Measurements from ENCODE around the gene RAC3. TPM values are rescaled to one million over a fixed set of nuclear protein-coding genes. Genes with fewer than 3 reads are reported as not detected.

Gene RAC3
- total and polyA plus RNA-seq, 2 experiments from 2014 or later: 5.5 to 11.8 TPM

- TF ChIP-seq EZH2phosphoT487 (IDR thresholded peaks at IDR 0.05; ENCODE audit: low read depth, severe bottlenecking, unreplicated experiment) (no peak), EZH2 (IDR thresholded peaks at IDR 0.05; ENCODE audit: borderline replicate concordance) (no peak)
- TF ChIP-seq, protein P1, sequence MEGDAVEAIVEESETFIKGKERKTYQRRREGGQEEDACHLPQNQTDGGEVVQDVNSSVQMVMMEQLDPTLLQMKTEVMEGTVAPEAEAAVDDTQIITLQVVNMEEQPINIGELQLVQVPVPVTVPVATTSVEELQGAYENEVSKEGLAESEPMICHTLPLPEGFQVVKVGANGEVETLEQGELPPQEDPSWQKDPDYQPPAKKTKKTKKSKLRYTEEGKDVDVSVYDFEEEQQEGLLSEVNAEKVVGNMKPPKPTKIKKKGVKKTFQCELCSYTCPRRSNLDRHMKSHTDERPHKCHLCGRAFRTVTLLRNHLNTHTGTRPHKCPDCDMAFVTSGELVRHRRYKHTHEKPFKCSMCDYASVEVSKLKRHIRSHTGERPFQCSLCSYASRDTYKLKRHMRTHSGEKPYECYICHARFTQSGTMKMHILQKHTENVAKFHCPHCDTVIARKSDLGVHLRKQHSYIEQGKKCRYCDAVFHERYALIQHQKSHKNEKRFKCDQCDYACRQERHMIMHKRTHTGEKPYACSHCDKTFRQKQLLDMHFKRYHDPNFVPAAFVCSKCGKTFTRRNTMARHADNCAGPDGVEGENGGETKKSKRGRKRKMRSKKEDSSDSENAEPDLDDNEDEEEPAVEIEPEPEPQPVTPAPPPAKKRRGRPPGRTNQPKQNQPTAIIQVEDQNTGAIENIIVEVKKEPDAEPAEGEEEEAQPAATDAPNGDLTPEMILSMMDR (IDR thresholded peaks at IDR 0.05; ENCODE audit: poor library complexity): no peak
- H3K36me3 ChIP-seq (replicated peaks; ENCODE audit: insufficient read depth, low read depth): no peaks in the 10 kb centered on the region
- peak overlapping the region; percentile 68 for H3K4me2 ChIP-seq
- H3K79me2 ChIP-seq: peaks cover 4% of the 10 kb centered on the region
- DNase-seq (ENCODE audit: low spot score): peak; percentile 79
- no peak overlapping the region for H3K4me3 ChIP-seq
- WGBS (ENCODE audit: low lambda C conversion rate, missing lambda C conversion rate): 37% methylated on average over 30 of the region's 31 CpGs
- no peaks in the 10 kb centered on the region for H3K9me2 ChIP-seq (replicated peaks; ENCODE audit: insufficient read depth)
- no peaks in the 10 kb centered on the region for H3K27me3 ChIP-seq
- H3K4me1 ChIP-seq (ENCODE audit: insufficient read depth): peaks cover 20% of the 10 kb centered on the region
- H3K9me3 ChIP-seq (ENCODE audit: low read depth): no peaks in the 10 kb centered on the region
- H3K27ac ChIP-seq: peak overlapping the region; percentile 83
- H4K20me1 ChIP-seq (ENCODE audit: insufficient read depth, poor library complexity, severe bottlenecking): no peaks in the 10 kb centered on the region
- no peak overlapping the region for H2AFZ ChIP-seq
Measured at GRCh38 chr17:81991684-81992305, 39.7 kb upstream of the RAC3 start.

DNA sequence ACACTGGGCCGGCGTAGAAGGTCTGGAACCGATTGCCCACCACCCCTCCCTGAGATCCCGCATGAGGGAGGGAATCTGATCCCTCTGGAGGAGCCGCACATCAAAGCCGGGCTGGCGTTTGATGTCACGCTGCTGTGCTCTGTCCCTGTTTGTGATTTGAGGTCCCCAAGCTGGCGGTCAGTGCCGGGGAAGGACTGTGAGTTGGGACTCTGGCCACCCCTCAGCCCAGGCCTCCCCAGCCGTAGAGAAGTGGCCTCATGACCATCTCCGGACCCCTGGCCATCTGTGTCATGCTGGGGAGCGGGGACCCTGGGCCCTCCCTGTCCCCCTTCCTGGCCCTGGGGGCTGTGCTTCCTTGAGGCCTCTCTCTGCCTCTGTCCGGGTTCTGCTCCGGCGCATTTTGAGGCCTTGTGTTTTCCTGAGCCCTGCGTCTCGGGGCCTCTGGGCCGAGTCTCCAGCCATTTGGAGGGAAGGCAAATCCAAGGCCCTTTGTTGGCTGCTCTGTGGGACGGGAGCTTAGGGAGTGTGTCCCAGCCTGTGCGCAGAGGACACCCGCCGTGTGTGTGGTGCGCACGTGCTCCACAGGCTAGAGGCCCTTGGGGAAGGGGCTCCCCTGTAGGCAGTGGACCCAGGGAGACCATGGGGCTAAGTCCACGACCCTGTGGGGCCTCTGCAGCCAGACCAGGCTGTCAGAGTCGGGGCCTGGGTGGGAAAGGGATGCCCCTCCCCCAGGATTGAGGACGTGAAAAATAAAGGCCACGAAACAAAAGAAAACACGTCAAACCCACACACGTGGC lies 39.0 kb upstream of the RAC3 start:
- peak overlapping the region; percentile 68 for H3K4me2 ChIP-seq
- peaks cover 20% of the 10 kb centered on the region for H3K4me1 ChIP-seq (ENCODE audit: insufficient read depth)
- no peaks in the 10 kb centered on the region for H3K36me3 ChIP-seq (replicated peaks; ENCODE audit: insufficient read depth, low read depth)
- H3K27ac ChIP-seq: peak overlapping the region; percentile 83
- no peak overlapping the region for H3K4me3 ChIP-seq
- TF ChIP-seq EZH2 (IDR thresholded peaks at IDR 0.05; ENCODE audit: borderline replicate concordance) (no peak), EZH2phosphoT487 (IDR thresholded peaks at IDR 0.05; ENCODE audit: low read depth, severe bottlenecking, unreplicated experiment) (no peak)
- TF ChIP-seq, protein P1 (IDR thresholded peaks at IDR 0.05; ENCODE audit: poor library complexity): no peak
- H2AFZ ChIP-seq: no peak overlapping the region
- 75% methylated on average over 29 of the region's 31 CpGs for WGBS (ENCODE audit: low lambda C conversion rate, missing lambda C conversion rate)
- H4K20me1 ChIP-seq (ENCODE audit: insufficient read depth, poor library complexity, severe bottlenecking): no peaks in the 10 kb centered on the region
- no peaks in the 10 kb centered on the region for H3K27me3 ChIP-seq
- H3K79me2 ChIP-seq: peaks cover 4% of the 10 kb centered on the region
- no peak for DNase-seq (ENCODE audit: low spot score)
- no peaks in the 10 kb centered on the region for H3K9me3 ChIP-seq (ENCODE audit: low read depth)
- no peaks in the 10 kb centered on the region for H3K9me2 ChIP-seq (replicated peaks; ENCODE audit: insufficient read depth)

GRCh38 chr17:81993729-81994592 lies 37.5 kb upstream of the RAC3 start:
- H3K9me3 ChIP-seq (ENCODE audit: low read depth): no peaks in the 10 kb centered on the region
- no peak for DNase-seq (ENCODE audit: low spot score)
- H3K4me2 ChIP-seq: no peak overlapping the region
- H3K36me3 ChIP-seq (replicated peaks; ENCODE audit: insufficient read depth, low read depth): no peaks in the 10 kb centered on the region
- no peak overlapping the region for H3K27ac ChIP-seq
- no peaks in the 10 kb centered on the region for H3K9me2 ChIP-seq (replicated peaks; ENCODE audit: insufficient read depth)
- peaks cover 4% of the 10 kb centered on the region for H3K79me2 ChIP-seq
- H3K4me1 ChIP-seq (ENCODE audit: insufficient read depth): peaks cover 24% of the 10 kb centered on the region
- 96% methylated on average over 37 of the region's 37 CpGs for WGBS (ENCODE audit: low lambda C conversion rate, missing lambda C conversion rate)
- TF ChIP-seq EZH2phosphoT487 (IDR thresholded peaks at IDR 0.05; ENCODE audit: low read depth, severe bottlenecking, unreplicated experiment) (no peak), EZH2 (IDR thresholded peaks at IDR 0.05; ENCODE audit: borderline replicate concordance) (no peak)
- TF ChIP-seq, protein P1 (IDR thresholded peaks at IDR 0.05; ENCODE audit: poor library complexity): no peak
- H3K4me3 ChIP-seq: no peak overlapping the region
- H2AFZ ChIP-seq: no peak overlapping the region
- no peaks in the 10 kb centered on the region for H4K20me1 ChIP-seq (ENCODE audit: insufficient read depth, poor library complexity, severe bottlenecking)
- no peaks in the 10 kb centered on the region for H3K27me3 ChIP-seq
